ENCODE results near the gene GDA.

Gene GDA

DNA sequence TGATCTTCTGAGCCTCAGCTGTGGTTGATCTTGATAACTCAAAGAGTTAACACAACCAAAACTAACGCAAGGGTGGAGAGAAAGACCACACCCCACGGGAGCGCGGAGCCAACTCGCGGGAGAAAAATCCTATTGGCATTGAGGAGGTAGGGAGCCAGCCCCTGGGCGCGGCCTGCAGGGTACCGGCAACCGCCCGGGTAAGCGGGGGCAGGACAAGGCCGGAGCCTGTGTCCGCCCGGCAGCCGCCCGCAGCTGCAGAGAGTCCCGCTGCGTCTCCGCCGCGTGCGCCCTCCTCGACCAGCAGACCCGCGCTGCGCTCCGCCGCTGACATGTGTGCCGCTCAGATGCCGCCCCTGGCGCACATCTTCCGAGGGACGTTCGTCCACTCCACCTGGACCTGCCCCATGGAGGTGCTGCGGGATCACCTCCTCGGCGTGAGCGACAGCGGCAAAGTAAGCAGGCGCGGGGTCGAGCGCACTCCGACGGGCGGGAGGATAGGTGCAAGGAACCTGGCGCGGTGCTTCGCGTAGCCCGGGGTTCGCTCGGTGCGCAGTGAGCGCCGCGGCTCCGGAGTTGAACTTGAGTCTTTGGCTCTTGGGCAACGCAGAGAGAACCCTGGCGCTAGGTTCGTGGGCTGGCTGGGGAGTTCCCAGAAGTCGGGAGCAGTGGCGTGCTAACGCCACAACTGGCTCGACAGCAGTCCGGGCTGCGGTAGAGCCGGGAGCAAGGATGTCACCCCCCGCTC, at the start of gene GDA:
Gene GDA (plus strand): TSS at position 210 of the 745 bp plus-strand sequence. CDS start 120 bp downstream, at position 330.
- no peak for DNase-seq (ENCODE audit: low read depth in 2 of 2)

DNA sequence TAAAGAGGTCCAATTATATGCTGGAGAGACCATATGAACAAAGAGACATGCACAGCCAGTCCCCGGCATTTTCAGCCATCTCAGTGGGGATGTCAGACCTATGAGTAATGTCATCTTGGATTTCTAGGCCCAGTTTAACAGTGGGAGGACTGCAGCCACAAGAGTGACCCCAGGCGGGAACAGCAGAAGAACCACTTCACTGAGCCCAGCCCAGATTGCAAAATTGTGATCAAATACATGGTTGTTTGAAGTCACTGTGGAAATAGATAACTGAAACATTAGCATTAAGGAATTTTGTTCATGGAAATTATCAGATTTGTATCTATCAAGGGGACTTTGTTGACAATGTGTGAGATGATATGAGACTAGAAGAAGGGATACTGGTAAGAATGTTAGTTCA, 46.7 kb upstream of the GDA start:
- DNase-seq (ENCODE audit: low read depth in 2 of 2): no peak

GRCh38 chr9:72113056-72113455, 36.2 kb upstream of the GDA start:
- DNase-seq (ENCODE audit: low read depth in 2 of 2): no peak

- no peak for DNase-seq (ENCODE audit: low read depth in 2 of 2)
Measured at GRCh38 chr9:72119853-72120252, 29.4 kb upstream of the GDA start.

DNA sequence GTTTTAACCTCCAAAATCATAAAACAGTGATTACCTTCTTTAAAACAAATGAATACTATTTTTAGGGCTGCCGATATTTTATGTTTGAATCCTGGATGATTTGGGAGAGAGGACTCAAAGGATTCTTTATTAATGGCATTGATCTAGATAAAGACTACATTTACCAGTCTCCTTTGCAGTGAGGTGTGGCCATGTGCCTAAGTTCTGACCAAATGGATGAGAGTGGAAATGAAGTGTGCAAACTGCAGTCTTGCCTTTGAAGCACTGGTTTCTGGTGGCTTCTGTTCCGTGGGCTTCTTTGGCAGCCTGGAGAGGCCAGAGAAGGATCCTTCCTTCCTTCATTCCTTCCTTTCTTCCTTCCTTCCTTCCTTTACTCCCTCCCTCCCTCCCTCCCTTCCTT, 24.3 kb upstream of the GDA start:
- DNase-seq (ENCODE audit: low read depth in 2 of 2): no peak

DNA sequence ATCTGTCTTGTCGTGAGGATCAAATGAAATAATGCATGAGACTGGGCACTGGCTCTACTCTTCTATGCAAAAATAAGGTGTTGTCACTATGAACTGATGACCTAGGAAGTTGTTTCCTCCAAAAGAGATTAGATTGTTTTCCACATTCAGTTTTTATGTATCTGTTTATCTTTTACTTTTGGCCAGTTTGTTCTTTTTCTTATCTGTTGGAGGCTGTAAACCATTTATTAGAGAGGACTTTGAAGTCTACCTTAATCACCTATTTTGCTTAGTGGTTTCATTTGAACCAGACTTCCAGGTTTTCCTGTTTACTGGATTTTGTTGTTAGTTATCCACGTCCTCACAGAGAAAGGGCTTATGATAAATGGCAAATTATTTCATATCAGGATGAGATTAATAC, 21.5 kb upstream of the GDA start:
- DNase-seq (ENCODE audit: low read depth in 2 of 2): no peak

DNA sequence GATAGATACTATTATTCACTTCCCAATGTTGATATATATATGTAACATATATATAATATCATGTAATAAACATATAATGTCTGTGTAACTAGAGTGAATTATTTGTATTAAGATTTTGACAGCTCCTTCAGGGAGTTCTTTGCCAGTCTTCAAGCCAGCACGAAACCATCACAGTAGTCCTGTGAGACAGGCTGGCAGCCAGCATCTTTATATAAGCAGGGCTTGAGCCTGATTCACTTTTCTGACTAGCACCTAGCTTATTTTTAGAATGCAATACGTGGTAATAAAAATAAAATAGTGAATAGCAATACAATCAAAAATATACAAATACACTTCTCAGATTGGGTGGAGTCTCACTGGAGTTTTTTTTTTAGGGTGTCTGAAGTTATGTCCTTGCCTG, 20.7 kb upstream of the GDA start:
- DNase-seq (ENCODE audit: low read depth in 2 of 2): no peak

DNA sequence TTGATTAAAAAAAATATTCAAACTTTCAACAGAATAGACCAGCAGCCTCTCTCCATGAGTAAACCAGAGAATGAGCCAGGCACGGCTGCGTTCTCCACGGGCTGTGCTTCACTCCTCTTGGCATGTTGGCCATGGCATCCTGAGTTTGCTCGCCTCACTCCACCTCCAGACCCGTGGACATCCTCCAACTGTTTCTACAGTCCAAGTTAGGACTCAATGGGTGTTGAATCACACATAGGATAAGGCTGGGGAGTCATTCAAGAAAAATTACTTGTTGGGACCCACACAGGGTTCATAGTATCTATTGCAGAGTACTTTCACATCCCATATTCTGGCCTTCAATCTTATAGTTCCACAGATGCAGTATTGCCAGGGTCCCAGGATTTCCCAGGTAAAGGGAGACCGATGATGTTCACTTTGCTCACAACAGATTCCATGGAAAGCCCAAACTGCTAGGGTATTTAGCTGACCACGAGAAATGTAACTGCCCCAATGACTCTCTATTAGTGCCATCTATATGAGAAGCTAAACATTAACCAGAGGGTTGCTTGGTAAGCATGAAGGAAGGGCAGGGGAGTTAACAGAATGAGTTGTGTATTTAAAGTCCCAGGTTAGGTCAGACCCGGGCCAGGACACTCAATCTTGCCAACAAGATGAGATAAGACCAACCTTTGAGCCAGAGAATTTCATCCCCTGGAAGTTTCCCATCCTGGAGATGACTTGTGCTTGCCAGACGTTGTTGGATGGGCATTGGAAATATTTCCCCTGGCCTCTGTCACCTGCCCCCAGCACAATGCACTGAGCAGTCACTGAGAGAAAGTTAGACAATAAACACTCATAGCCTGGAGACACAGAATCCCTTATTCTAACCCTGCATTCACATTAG, 19.7 kb upstream of the GDA start:
- DNase-seq (ENCODE audit: low read depth in 2 of 2): no peak

- no peak for DNase-seq (ENCODE audit: low read depth in 2 of 2)
Measured at GRCh38 chr9:72130321-72130720, 18.9 kb upstream of the GDA start.

DNA sequence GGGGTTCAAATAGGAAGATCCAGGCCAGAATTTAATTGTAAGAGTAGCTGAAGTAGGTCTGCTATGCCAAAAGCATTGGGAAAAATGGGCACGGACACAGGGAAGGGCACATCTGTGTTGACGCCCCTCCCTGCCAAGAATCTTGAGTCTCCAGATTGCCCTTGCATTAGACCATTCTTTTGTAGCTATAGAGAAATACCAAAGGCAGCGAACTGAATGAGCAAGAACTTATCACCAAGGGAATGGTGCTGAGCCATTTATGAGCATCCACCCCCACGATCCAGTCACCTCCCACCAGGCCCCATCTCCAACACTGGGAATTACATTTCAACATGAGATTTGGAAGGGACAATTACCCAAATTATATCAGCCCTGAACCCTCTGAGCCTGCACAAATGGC, 18.0 kb upstream of the GDA start:
- DNase-seq (ENCODE audit: low read depth in 2 of 2): no peak

DNA sequence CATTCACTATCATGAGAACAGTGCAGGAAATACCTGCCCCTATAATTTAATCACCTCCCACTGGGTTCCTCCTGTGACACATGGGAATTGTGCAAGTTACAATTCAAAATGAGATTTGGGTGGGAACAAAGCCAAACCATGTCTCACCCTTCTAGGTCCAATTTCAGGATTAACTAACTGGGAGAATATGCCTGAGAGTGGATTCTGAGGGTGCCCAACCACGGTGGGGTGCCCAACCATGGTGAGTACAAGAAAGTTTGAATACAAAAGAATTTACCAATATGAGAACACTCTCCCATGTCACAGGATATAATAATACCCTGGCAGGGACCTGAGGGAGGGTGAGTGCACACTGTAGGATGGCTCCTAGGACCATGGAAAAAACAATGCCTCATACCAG, 17.2 kb upstream of the GDA start:
- no peak for DNase-seq (ENCODE audit: low read depth in 2 of 2)

GRCh38 chr9:72133365-72134035, 15.7 kb upstream of the GDA start:
- DNase-seq (ENCODE audit: low read depth in 2 of 2): no peak

GRCh38 chr9:72134801-72135200, 14.4 kb upstream of the GDA start:
- no peak for DNase-seq (ENCODE audit: low read depth in 2 of 2)

GRCh38 chr9:72137697-72138365, 11.4 kb upstream of the GDA start:
- DNase-seq (ENCODE audit: low read depth in 2 of 2): no peak

GRCh38 chr9:72139226-72139625, 10.0 kb upstream of the GDA start:
- no peak for DNase-seq (ENCODE audit: low read depth in 2 of 2)

DNA sequence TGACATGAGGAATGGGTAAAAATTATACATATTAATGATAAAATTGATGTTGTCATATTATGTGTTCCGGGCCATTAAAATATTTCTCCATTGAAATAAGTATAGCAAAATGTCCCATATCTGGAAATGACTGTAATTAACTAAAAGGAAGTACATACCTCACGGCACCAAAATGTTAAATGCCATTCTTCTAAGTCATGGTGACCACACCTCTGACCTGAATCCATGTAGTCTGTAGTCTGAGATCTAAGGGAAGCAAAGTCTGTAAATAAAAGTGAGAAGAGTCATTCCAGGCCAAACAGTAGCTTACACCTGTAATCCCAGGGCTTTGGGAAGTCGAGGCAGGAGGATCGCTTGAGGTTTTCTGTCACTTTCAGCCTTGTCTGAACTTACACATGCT, 8.7 kb upstream of the GDA start:
- no peak for DNase-seq (ENCODE audit: low read depth in 2 of 2)

GRCh38 chr9:72141484-72141883, 7.8 kb upstream of the GDA start:
- no peak for DNase-seq (ENCODE audit: low read depth in 2 of 2)

DNA sequence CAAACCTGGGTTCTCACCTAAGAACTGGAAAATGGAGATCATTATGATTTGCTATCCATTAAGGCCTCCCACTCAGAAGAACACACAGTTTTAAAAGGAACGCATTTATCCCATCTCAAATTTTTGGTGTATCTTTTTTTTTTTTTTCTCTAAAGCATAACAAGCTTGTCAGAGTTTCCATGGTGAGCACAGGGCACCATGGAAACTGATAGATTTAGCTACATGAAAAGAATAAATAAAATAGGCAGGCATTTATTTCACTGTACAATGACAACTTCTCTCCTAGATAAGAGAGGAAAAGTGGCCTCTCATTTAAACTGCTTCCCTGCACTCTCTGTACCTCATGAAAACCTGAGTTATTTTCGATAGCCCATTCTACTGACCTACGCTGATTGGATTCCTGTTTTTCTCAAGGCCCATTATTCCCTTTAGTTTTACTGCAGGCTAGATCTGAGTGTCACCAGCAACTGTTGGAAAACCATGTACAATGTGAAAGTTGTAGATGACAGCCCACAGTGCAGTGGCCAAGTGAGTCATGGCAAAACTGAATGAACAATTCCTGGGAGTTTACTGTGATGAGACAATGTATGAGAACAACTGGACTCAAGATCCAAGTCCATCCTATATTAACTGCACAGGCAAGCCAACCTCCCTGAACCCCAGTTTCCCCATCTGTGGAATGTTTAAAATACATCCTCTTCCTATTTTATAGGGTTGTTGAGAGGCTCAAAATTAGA, 4.3 kb upstream of the GDA start:
- no peak for DNase-seq (ENCODE audit: low read depth in 2 of 2)

GRCh38 chr9:72145733-72146505, 3.3 kb upstream of the GDA start:
- no peak for DNase-seq (ENCODE audit: low read depth in 2 of 2)

DNA sequence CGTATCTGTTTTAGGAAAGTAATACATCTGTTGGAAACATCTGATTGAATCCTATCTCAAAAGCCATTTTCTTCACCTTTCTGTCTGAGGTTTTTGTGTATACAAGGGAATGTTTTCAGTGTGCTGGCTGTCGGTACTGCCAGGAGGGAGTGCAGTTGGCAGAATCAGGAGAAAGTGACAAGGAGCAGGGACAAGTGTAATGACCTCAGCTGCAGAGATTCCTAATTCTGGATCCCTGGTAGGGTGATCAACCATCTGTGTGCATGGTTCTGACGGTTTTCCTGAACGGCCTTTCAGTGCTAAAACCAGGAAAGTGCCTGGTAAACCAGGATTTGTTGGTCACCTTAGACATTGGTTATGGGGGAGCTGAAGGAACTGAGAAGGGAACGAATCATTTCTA, 1.6 kb upstream of the GDA start:
- no peak for DNase-seq (ENCODE audit: low read depth in 2 of 2)

GRCh38 chr9:72150127-72150526, 887 bp downstream of the GDA start:
- no peak for DNase-seq (ENCODE audit: low read depth in 2 of 2)
